ENCODE measurements around the gene PEAK1. TPM values are rescaled to one million over a fixed set of nuclear protein-coding genes. Genes with fewer than 3 reads are reported as not detected.
A peak's percentile ranks its signal among the peaks of the same experiment; 100 is the strongest.

The PEAK1 gene
- total and polyA plus RNA-seq, 5 experiments from 2014 or later, result 1.0 to 23.0 (median 2.8) TPM

DNA sequence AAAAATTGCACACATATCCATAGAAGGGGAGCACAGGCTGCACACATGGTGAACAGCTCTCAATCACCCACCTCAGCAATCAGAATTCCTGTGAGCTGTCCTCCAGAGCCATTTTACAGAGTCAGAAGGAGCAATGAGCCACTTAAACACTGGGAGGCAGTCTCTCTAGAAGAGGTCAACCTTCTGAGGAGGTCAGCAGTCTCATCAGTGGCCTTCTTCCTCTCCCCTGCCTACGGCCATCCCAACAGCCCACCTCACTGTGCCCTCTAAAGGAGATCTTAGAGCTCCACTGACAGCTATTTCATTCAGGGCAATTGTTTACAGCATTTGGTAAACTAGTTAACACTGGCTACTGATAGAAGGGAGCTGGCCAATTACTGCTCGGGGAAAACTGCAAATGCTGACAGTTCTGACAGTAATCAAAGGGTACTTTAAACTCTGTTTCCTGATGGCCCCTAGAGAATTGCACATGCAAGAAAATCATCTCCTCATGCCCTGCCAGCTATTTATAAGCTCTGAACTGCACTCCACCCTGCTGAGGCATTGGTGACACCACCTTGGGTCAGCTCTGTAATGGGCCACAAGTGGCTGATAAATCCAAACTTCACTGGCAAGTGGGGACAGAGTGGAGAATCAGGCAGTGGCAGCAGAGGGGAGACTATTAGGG, 306.9 kb downstream of the PEAK1 start:
- DNase-seq (no peak), ATAC-seq (no peak)
- Mint-ChIP-seq H3K36me3 (peaks cover 0 to 15% (median 7%) of the 10 kb centered on the region in 3 donors), H3K27ac (peak overlapping the region in 2 of 10 donors; percentile 63 to 83), H3K4me3 (no peak overlapping the region), H3K9me3 (no peaks in the 10 kb centered on the region), H3K27me3 (no peaks in the 10 kb centered on the region), H3K4me1 (peaks cover 0 to 2% (median 0%) of the 10 kb centered on the region in 4 donors)
- POLR2A ChIA-PET, result no interaction called here

DNA sequence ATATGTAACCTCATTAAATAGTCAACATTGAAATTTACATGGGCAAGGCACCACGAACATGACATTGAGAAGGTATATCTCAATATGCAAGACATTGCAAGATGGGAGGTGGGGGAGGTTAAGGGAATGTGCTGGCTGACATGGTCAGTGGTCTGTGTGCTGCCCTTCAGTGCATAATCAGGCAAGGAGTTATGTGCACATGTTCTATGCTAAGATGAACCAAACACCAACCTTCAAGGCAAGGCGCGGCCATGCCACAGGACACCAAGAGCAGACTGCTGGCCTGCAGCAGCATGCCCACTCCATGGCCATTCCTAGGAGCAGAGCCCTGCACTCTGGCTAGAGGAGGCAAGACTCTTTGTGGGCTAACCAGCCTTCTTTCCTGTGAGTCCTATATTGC, 308.1 kb downstream of the PEAK1 start:
- POLR2A ChIA-PET, result no interaction called here
- peak overlapping the region in 1 of 10 donors; percentile 7 for H3K27ac Mint-ChIP-seq
- DNase-seq, result no peak
- ATAC-seq, result no peak
- H3K36me3 Mint-ChIP-seq, result peaks cover 0 to 15% (median 7%) of the 10 kb centered on the region in 3 donors
- no peaks in the 10 kb centered on the region for H3K27me3 Mint-ChIP-seq
- H3K4me3 Mint-ChIP-seq, result no peak overlapping the region
- peaks cover 0 to 5% (median under 1%) of the 10 kb centered on the region in 4 donors for H3K4me1 Mint-ChIP-seq
- H3K9me3 Mint-ChIP-seq, result no peaks in the 10 kb centered on the region

GRCh38 chr15:77107531-77108355, 312.2 kb downstream of the PEAK1 start:
- peaks cover 0 to 3% (median 0%) of the 10 kb centered on the region in 3 donors for H3K36me3 Mint-ChIP-seq
- POLR2A ChIA-PET, result no interaction called here
- DNase-seq (peak in 8 of 10 donors; percentile 3 to 66 (median 21)), ATAC-seq (peak; percentile 36 to 56)
- H3K27ac Mint-ChIP-seq, result no peak overlapping the region
- H3K9me3 Mint-ChIP-seq, result no peaks in the 10 kb centered on the region
- H3K27me3 Mint-ChIP-seq, result no peaks in the 10 kb centered on the region
- H3K4me1 Mint-ChIP-seq, result peaks cover 0 to 5% (median 0%) of the 10 kb centered on the region in 4 donors
- no peak overlapping the region for H3K4me3 Mint-ChIP-seq

DNA sequence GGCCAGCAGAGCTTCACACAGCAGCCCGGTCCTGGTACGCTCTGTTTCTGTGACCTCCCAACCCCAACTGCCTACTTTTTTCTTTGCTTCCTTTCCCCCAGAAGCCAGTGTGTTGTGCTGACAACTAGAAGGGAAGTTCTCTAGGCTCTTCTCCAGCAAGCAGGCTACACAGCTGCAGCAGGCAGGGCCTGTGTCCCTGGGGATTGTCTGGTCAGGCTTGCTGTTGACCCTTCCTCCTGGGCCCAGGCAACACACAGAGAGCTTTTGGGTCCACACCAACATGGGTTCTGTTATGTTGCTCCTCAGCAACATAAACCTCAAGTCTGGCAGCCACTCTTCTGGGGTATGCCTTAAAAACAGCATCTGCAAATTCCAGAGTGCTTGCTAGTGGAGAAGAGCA, 312.8 kb downstream of the PEAK1 start:
- no peaks in the 10 kb centered on the region for H3K9me3 Mint-ChIP-seq
- no peaks in the 10 kb centered on the region for H3K27me3 Mint-ChIP-seq
- H3K4me3 Mint-ChIP-seq, result no peak overlapping the region
- DNase-seq (no peak), ATAC-seq (no peak)
- H3K36me3 Mint-ChIP-seq, result peaks cover 0 to 3% (median 0%) of the 10 kb centered on the region in 3 donors
- POLR2A ChIA-PET, result no interaction called here
- no peak overlapping the region for H3K27ac Mint-ChIP-seq
- peaks cover 0 to 5% (median 0%) of the 10 kb centered on the region in 4 donors for H3K4me1 Mint-ChIP-seq

DNA sequence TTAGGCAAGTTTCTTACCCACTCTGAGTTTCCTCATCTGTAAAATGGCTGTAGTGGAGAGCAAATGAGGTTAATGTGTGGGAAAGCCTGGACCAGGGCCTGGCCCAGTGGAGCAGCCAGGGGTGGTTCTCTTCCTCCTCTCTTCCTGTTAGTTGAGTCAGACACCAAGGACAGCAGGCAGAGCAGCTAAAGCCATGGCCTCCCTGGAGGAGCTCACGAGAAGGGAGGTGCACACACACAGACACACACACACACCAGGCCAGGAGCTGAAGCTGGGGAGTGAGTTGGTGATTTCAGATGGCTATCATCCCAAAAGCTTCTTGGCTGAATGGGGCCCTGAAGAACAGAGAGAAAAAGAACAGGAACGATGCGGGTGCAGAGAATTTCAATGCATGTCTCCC, 315.7 kb downstream of the PEAK1 start:
- Mint-ChIP-seq H3K27me3 (peaks cover 0 to 3% (median 0%) of the 10 kb centered on the region in 5 donors), H3K9me3 (no peaks in the 10 kb centered on the region), H3K4me1 (peaks cover 0 to 16% (median 0%) of the 10 kb centered on the region in 4 donors), H3K27ac (no peak overlapping the region), H3K36me3 (no peaks in the 10 kb centered on the region), H3K4me3 (no peak overlapping the region)
- ATAC-seq, result no peak
- POLR2A ChIA-PET, result no interaction called here
- no peak for DNase-seq

DNA sequence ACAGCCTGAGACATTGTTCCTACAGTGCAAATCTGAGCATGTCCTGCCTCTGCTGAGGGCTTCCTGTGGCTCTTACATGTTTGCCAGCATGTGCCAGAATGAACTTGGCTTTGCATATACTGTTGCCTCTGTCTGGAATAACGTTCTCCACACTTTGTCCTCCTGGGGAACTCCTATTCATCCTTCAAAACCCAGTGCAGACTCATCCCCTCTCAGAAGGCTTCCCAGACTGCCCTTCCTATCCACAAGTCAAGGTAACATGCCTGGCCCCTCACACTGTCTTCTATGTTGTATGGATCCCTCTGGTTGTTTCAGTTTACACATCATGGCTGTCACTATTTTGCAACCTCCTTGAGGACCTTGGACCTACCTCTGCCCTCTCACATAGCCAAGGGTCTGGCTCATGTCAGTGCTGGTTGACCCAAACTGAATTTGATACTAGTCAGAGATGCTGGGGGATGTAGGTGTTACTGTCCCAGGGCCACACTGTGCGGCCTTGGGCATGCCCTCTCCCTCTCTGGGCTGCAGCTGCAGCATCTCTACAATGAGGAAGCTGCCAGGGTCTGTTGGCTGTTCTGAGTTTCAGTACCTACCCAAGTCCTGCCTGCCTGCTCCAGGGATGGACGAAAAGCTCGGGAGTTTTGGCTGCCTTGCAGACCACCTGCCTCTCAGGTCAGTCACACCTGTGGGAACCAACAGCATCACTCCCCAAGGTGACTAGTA, 320.0 kb downstream of the PEAK1 start:
- H3K27me3 Mint-ChIP-seq, result peaks cover 0 to 3% (median 2%) of the 10 kb centered on the region in 5 donors
- DNase-seq, result no peak
- no peaks in the 10 kb centered on the region for H3K9me3 Mint-ChIP-seq
- H3K27ac Mint-ChIP-seq, result peak overlapping the region in 1 of 10 donors; percentile 25
- H3K4me3 Mint-ChIP-seq, result peak overlapping the region in 1 of 10 donors; percentile 29
- H3K36me3 Mint-ChIP-seq, result no peaks in the 10 kb centered on the region
- ATAC-seq, result no peak
- POLR2A ChIA-PET, result no interaction called here
- peaks cover 0 to 11% (median 0%) of the 10 kb centered on the region in 4 donors for H3K4me1 Mint-ChIP-seq

DNA sequence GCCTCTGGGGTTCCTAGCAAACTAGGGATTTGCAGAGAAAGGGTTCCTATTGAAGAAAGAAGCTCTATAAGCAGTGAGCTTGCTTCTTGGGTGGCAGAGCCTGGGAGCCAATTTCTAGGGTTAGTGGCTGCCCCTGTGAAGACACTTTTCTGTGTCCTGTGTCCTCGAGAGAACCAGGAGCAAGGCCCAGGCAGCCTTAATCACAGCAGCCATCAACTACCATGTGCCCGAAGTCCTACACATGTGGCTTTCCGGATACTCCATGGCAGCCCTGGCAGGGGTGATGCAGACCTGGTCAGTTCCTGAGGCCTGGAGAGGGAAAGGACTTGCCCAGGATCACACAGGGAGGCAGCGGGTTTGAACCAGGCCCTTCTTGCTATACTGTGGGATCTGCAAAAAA, 321.3 kb downstream of the PEAK1 start:
- Mint-ChIP-seq H3K9me3 (no peaks in the 10 kb centered on the region), H3K27me3 (peaks cover 0 to 3% (median 2%) of the 10 kb centered on the region in 5 donors), H3K36me3 (no peaks in the 10 kb centered on the region), H3K4me1 (peaks cover 0 to 11% (median 0%) of the 10 kb centered on the region in 4 donors), H3K4me3 (no peak overlapping the region), H3K27ac (no peak overlapping the region)
- ATAC-seq, result no peak
- POLR2A ChIA-PET, result no interaction called here
- DNase-seq, result no peak

DNA sequence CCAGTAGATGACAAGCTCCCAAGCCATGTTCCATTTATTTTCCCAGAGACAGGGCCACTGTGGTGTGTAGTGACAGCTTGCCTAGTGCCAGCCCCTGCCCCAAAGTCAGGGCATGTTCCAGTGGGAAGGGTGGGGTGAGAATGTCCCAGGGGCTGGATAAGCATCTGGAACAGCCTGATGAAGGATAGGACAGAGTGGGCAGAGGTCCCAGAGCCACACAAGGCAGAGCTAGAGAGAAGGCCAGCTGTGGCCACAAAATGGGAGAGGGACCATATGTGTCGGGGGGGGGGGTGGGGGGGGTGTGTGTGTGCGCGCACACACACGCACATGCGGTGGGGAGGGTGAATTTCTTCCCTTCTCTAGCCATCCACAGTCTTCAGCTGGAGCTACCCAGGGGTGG, 322.0 kb downstream of the PEAK1 start:
- Mint-ChIP-seq H3K27me3 (peaks cover 0 to 3% (median 2%) of the 10 kb centered on the region in 5 donors), H3K36me3 (no peaks in the 10 kb centered on the region), H3K4me1 (peaks cover 0 to 11% (median 0%) of the 10 kb centered on the region in 4 donors), H3K27ac (peak overlapping the region in 1 of 10 donors; percentile 11), H3K9me3 (no peaks in the 10 kb centered on the region), H3K4me3 (no peak overlapping the region)
- POLR2A ChIA-PET, result no interaction called here
- DNase-seq (no peak), ATAC-seq (no peak)

DNA sequence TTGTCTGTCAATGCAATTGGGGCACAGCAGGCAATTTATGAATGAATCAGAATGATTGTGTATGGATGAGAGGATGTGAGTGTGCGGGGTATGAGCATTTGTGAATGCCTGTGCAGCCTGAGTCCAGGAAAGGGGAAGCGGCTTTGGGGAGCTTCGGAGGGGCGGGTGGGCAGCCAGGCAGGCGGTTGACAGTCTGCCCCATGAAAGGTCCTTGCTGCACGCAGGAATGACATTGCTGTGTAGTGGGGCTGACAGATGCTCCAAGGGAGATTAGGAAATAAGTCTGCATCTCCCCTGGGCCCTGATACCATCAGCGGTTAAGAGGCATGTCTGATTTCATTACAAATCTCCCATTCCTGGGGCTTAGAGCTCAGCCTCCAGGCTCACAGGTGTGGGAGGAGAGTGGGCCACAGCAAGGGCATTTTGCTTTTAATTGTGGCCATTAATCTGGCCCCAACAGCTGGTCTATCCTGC, 322.6 kb downstream of the PEAK1 start:
- Mint-ChIP-seq H3K4me3 (no peak overlapping the region), H3K36me3 (no peaks in the 10 kb centered on the region), H3K27ac (no peak overlapping the region), H3K4me1 (peaks cover 0 to 11% (median 0%) of the 10 kb centered on the region in 4 donors), H3K9me3 (no peaks in the 10 kb centered on the region), H3K27me3 (peaks cover 0 to 3% (median 2%) of the 10 kb centered on the region in 5 donors)
- DNase-seq, result no peak
- POLR2A ChIA-PET, result no interaction called here
- ATAC-seq, result no peak

DNA sequence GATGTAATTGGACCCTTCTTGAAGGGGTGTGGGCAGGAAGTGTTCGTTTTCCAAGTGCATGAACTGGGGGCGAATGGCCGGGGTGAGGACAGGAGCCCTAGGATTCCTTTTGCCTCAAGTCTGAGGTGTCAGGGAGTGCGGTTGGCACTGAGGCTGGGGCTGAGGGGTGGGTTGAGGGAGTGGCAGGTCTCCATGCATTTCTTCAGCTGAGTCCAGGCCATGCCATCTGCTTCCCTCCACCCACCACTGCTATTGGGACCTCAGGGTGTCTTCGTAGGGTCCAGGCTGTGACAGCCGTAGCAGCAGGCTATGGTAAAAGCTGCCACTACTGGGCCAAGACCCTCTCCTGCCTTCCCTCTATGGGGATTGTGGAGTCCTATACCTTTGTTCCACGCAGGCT, 323.4 kb downstream of the PEAK1 start:
- ATAC-seq (no peak), DNase-seq (no peak)
- Mint-ChIP-seq H3K4me3 (no peak overlapping the region), H3K27me3 (peaks cover 0 to 3% (median 2%) of the 10 kb centered on the region in 5 donors), H3K27ac (no peak overlapping the region), H3K36me3 (no peaks in the 10 kb centered on the region), H3K4me1 (peaks cover 0 to 11% (median 0%) of the 10 kb centered on the region in 4 donors), H3K9me3 (no peaks in the 10 kb centered on the region)
- POLR2A ChIA-PET, result no interaction called here

GRCh38 chr15:77096138-77096537, 323.8 kb downstream of the PEAK1 start:
- ATAC-seq, result no peak
- no peak for DNase-seq
- no peaks in the 10 kb centered on the region for H3K9me3 Mint-ChIP-seq
- H3K4me3 Mint-ChIP-seq, result no peak overlapping the region
- no peaks in the 10 kb centered on the region for H3K36me3 Mint-ChIP-seq
- POLR2A ChIA-PET, result no interaction called here
- peak overlapping the region in 2 of 10 donors; percentile 11 to 41 for H3K27ac Mint-ChIP-seq
- peaks cover 0 to 3% (median 2%) of the 10 kb centered on the region in 5 donors for H3K27me3 Mint-ChIP-seq
- H3K4me1 Mint-ChIP-seq, result peaks cover 0 to 11% (median 0%) of the 10 kb centered on the region in 4 donors

DNA sequence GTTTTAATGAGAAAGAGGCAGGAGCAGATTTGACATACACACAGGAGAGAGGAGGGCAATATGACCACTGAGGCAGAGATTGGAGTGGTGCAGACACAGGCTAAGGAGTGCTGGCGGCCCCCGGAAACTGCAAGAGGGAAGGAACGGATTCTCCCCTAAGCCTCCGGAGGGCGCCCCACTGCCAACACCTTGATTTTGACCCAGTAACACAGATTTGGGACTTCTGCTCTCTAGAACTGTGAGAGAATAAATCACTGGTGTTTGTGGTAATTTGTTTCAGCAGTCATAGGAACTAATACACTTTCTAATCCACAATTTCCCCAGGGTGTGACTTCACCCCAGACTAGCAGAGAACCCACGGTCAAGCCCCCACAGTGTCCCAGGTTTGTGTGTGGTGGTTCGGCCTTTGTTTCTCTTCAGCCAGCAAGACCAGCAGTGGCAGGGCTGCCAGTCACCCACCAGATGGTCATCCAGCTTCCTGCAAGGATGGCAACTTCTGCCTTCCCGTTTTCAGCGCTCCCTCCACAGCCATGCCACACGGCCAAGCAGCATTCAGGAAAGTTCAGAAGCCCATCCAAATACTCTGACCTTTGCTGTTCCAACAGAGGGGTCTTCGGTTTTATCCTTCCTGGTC, 325.4 kb downstream of the PEAK1 start:
- Mint-ChIP-seq H3K4me1 (no peaks in the 10 kb centered on the region), H3K27ac (no peak overlapping the region), H3K9me3 (no peaks in the 10 kb centered on the region), H3K36me3 (no peaks in the 10 kb centered on the region), H3K4me3 (no peak overlapping the region), H3K27me3 (peaks cover 0 to 2% (median 1%) of the 10 kb centered on the region in 5 donors)
- no peak for DNase-seq
- POLR2A ChIA-PET, result no interaction called here
- ATAC-seq, result no peak

Data from naive thymus-derived CD8-positive, alpha-beta T cell (primary cell).